ENCODE measurements around the gene AIFM2. TPM values are rescaled to one million over a fixed set of nuclear protein-coding genes. Genes with fewer than 3 reads are reported as not detected.

AIFM2 gene
- total and polyA plus RNA-seq, 2 of the 13 experiments (the other 11 are each of a cell fraction or from before 2014, with no cell fraction given), result 20.3 to 29.5 TPM

GRCh38 chr10:70132098-70133029 lies at the start of gene AIFM2 (continued):
- TF ChIP-seq RERE (CRISPR knock-in tag; IDR thresholded peaks at IDR 0.05; ENCODE audit: low read depth), result peak; percentile 68
- TF ChIP-seq MAFK (conservative IDR thresholded peaks at IDR 0.05 in 1 of 2, IDR thresholded peaks at IDR 0.05 in 1 of 2; ENCODE audit: low read length in 2 of 2), result peak; percentile 54 to 83
- TF ChIP-seq HINFP (CRISPR knock-in tag; IDR thresholded peaks at IDR 0.05; ENCODE audit: low read depth), result no peak
- TF ChIP-seq SMYD3 (CRISPR knock-in tag; IDR thresholded peaks at IDR 0.05), result no peak
- peak; percentile 85 for TF ChIP-seq HOXA5 (CRISPR knock-in tag; IDR thresholded peaks at IDR 0.05)
- no peak for TF ChIP-seq ZZZ3 (CRISPR knock-in tag; IDR thresholded peaks at IDR 0.05; ENCODE audit: borderline replicate concordance)
- no peak; the same call in 1 of the 2 replicates for TF ChIP-seq MYNN (CRISPR knock-in tag; IDR thresholded peaks at IDR 0.05; ENCODE audit: low read depth)
- TF ChIP-seq KIAA2018 (CRISPR knock-in tag; IDR thresholded peaks at IDR 0.05; ENCODE audit: borderline replicate concordance), result no peak
- TF ChIP-seq ZNF557 (CRISPR knock-in tag; IDR thresholded peaks at IDR 0.05), result no peak

Measured in HepG2 (cell line).